A673 (cell line): ENCODE measurements around the gene GPC6.

Experiments
- EZH2 ChIP-seq: fragments of 200-600 bp; sonication (generic); IDR thresholded peaks from 2 replicates; pipeline ENCODE4 v1.6.1; 2017; ENCODE audit warnings: borderline replicate concordance, low read depth, mild to moderate bottlenecking, mixed read lengths, antibody characterized with exemption, low read length; ENCODE audit not compliant: poor library complexity, severe bottlenecking
- TF ChIP-seq, protein P1 (sequence below): fragments of 300-800, 200-600 bp; sonication (generic); conservative IDR thresholded peaks from 2 replicates; pipeline ENCODE4 v1.5.1; 2017; ENCODE audit warnings: low read depth, mild to moderate bottlenecking, antibody characterized with exemption, low read length, moderate library complexity, mixed read lengths

DNA sequence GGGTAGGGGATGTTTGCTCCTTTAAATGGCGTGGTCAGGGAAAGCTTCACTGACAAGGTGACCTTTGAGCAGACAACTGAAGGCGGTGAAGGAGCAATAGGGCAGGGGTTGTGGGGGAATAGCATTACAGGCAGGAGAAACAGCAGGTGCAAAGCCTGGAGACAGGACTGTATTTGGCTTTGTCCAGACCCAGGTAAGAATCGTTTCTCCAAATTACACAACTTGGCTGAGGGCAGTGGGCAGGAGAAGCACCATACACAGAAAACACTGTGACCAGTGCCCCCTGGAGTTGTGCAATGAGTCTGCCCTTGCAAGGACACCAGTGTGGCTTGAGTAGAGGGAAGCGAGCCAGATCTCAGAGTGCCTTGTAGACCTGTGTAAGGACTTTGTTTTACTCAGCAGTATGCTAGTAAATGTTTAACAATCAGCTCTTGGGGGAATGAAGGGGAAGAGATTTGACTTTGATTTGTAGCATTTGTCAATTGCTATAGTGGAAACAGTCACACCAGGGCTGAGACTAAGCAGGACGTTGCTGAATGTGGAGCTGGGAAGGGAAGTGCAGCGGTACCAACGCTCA is 892.8 kb downstream of the GPC6 start:
- TF ChIP-seq, protein P1, sequence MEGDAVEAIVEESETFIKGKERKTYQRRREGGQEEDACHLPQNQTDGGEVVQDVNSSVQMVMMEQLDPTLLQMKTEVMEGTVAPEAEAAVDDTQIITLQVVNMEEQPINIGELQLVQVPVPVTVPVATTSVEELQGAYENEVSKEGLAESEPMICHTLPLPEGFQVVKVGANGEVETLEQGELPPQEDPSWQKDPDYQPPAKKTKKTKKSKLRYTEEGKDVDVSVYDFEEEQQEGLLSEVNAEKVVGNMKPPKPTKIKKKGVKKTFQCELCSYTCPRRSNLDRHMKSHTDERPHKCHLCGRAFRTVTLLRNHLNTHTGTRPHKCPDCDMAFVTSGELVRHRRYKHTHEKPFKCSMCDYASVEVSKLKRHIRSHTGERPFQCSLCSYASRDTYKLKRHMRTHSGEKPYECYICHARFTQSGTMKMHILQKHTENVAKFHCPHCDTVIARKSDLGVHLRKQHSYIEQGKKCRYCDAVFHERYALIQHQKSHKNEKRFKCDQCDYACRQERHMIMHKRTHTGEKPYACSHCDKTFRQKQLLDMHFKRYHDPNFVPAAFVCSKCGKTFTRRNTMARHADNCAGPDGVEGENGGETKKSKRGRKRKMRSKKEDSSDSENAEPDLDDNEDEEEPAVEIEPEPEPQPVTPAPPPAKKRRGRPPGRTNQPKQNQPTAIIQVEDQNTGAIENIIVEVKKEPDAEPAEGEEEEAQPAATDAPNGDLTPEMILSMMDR = no peak
- no peak for TF ChIP-seq EZH2
